OCI-LY1 (cell line): ENCODE data around the gene IL4.

ENCODE experiments used
- H2AFZ ChIP-seq: fragments of 200-600 bp; sonication (generic), shearing (Covaris generic); 2 replicates; pipeline ENCODE4 v1.6.0; 2014; ENCODE audit warnings: antibody characterized with exemption, mild to moderate bottlenecking, low read length
- H3F3A ChIP-seq: fragments of 200-600 bp; sonication (generic), shearing (Covaris generic); 2 replicates; pipeline ENCODE4 v1.6.0; 2014; ENCODE audit warnings: mild to moderate bottlenecking, antibody characterized with exemption, low read length, moderate library complexity; ENCODE audit not compliant: insufficient read depth
- H3K27ac ChIP-seq: fragments of 200-600 bp; sonication (generic); 2 replicates; pipeline ENCODE4 v1.5.1; 2014; ENCODE audit warnings: low read length, mixed run types, mild to moderate bottlenecking, low read depth; ENCODE audit not compliant: poor library complexity, severe bottlenecking
- H3K27me3 ChIP-seq: fragments of 200-600 bp; sonication (generic); 2 replicates; pipeline ENCODE4 v1.6.0; 2014; ENCODE audit warnings: antibody characterized with exemption, mild to moderate bottlenecking, low read length, moderate library complexity; ENCODE audit not compliant: insufficient read depth
- H3K36me3 ChIP-seq: fragments of 200-600 bp; sonication (generic); 2 replicates; pipeline ENCODE4 v1.6.1; 2014; ENCODE audit warnings: mild to moderate bottlenecking, antibody characterized with exemption, low read length, moderate library complexity, mixed read lengths; ENCODE audit not compliant: insufficient read depth
- H3K4me1 ChIP-seq: fragments of 200-600 bp; sonication (generic); 2 replicates; pipeline ENCODE4 v1.5.1; 2014; ENCODE audit warnings: mild to moderate bottlenecking, low read length, moderate library complexity; ENCODE audit not compliant: insufficient read depth, severe bottlenecking
- H3K4me2 ChIP-seq: fragments of 200-600 bp; sonication (generic), shearing (Covaris generic); 2 replicates; pipeline ENCODE4 v1.6.1; 2014; ENCODE audit warnings: low read length
- H3K4me3 ChIP-seq: fragments of 200-600 bp; sonication (generic); 2 replicates; pipeline ENCODE4 v1.5.1; 2014; ENCODE audit warnings: low read length, low read depth, mild to moderate bottlenecking, mixed read lengths; ENCODE audit not compliant: poor library complexity, severe bottlenecking
- H3K79me2 ChIP-seq: fragments of 200-600 bp; shearing (Covaris generic); 2 replicates; pipeline ENCODE4 v1.6.1; 2016; ENCODE audit warnings: mixed run types, low read length, mixed read lengths; ENCODE audit not compliant: insufficient read depth
- H3K9ac ChIP-seq: fragments of 200-600 bp; sonication (generic), shearing (Covaris generic); 2 replicates; pipeline ENCODE4 v1.6.1; 2014; ENCODE audit warnings: mild to moderate bottlenecking, low read length, mixed read lengths
- H3K9me2 ChIP-seq: fragments of 200-600 bp; sonication (generic), shearing (Covaris generic); 2 replicates; pipeline ENCODE4 v1.6.1; 2014; ENCODE audit warnings: low read depth, mild to moderate bottlenecking, low read length, mixed read lengths
- H3K9me3 ChIP-seq: fragments of 200-600 bp; shearing (Covaris generic); 2 replicates; pipeline ENCODE4 v1.6.1; 2014; ENCODE audit warnings: low read length, mixed read lengths
- H4K20me1 ChIP-seq: fragments of 200-600 bp; sonication (generic), shearing (Covaris generic); 2 replicates; pipeline ENCODE4 v1.6.0; 2016; ENCODE audit warnings: mild to moderate bottlenecking, low read length; ENCODE audit not compliant: insufficient read depth
- EZH2 ChIP-seq: fragments of 200-600 bp; sonication (generic), shearing (Covaris generic); IDR thresholded peaks from 2 replicates; pipeline ENCODE4 v1.8.0; 2017; ENCODE audit warnings: borderline replicate concordance, mixed run types, mild to moderate bottlenecking, antibody characterized with exemption, low read length, moderate library complexity, mixed read lengths
- TF ChIP-seq, protein P1 (sequence below): fragments of 200-600 bp; sonication (generic), shearing (Covaris generic); IDR thresholded peaks from 2 replicates; pipeline ENCODE4 v1.5.1; 2017; ENCODE audit warnings: mild to moderate bottlenecking, antibody characterized with exemption, low read length, moderate library complexity, mixed read lengths

IL4 gene

DNA sequence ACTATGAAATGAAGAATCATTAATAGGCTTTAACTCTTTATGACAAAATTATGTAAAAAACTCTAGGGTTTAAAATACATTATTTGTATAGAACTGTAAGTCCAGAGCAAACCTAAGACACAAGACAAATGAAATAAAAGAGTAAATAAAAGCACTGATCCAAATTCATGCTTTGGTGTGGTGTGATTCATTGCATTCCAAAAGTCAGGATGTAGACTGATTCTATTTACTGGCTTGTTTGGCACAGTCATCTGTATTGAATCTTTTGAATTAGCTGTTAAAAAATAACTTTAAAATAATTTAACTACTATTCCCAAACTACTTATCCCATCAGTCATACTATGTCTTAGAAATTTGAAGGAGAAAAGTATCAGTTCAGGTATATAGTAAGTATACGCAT lies 31.1 kb downstream of the IL4 start:
- no peaks in the 10 kb centered on the region for H3K36me3 ChIP-seq
- H3K79me2 ChIP-seq = no peaks in the 10 kb centered on the region
- no peaks in the 10 kb centered on the region for H3F3A ChIP-seq
- no peaks in the 10 kb centered on the region for H3K4me1 ChIP-seq
- TF ChIP-seq, protein P1, sequence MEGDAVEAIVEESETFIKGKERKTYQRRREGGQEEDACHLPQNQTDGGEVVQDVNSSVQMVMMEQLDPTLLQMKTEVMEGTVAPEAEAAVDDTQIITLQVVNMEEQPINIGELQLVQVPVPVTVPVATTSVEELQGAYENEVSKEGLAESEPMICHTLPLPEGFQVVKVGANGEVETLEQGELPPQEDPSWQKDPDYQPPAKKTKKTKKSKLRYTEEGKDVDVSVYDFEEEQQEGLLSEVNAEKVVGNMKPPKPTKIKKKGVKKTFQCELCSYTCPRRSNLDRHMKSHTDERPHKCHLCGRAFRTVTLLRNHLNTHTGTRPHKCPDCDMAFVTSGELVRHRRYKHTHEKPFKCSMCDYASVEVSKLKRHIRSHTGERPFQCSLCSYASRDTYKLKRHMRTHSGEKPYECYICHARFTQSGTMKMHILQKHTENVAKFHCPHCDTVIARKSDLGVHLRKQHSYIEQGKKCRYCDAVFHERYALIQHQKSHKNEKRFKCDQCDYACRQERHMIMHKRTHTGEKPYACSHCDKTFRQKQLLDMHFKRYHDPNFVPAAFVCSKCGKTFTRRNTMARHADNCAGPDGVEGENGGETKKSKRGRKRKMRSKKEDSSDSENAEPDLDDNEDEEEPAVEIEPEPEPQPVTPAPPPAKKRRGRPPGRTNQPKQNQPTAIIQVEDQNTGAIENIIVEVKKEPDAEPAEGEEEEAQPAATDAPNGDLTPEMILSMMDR = no peak
- no peak for TF ChIP-seq EZH2
- no peak overlapping the region for H2AFZ ChIP-seq
- no peak overlapping the region for H3K4me2 ChIP-seq
- H4K20me1 ChIP-seq = no peaks in the 10 kb centered on the region
- H3K9me2 ChIP-seq = no peaks in the 10 kb centered on the region
- H3K4me3 ChIP-seq = no peak overlapping the region
- H3K27ac ChIP-seq = no peak overlapping the region
- no peaks in the 10 kb centered on the region for H3K9me3 ChIP-seq
- H3K9ac ChIP-seq = no peak overlapping the region
- no peaks in the 10 kb centered on the region for H3K27me3 ChIP-seq

DNA sequence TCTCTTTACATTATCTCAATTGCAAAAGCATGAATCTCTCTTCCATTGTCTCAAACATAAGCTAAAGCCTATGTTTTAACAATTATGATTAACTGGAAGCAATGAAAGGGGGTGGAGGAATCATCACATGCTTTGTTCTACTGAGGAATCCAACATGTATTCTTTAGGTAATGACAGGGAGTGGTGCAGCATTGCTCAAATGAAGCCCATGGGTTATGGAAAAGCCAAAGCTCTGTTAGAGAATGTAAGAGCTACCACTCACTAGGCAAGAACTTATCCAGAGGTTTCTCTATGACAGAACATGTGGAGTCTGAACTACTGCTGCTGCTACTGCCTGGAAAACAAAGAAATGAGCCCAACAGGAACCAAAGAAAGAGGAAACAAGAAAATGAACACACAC lies 34.9 kb downstream of the IL4 start:
- TF ChIP-seq, protein P1 = no peak
- TF ChIP-seq EZH2 = no peak
- H3K36me3 ChIP-seq = no peaks in the 10 kb centered on the region
- H3K4me1 ChIP-seq = no peaks in the 10 kb centered on the region
- H3K9ac ChIP-seq = no peak overlapping the region
- no peaks in the 10 kb centered on the region for H3K27me3 ChIP-seq
- H2AFZ ChIP-seq = no peak overlapping the region
- no peaks in the 10 kb centered on the region for H3K79me2 ChIP-seq
- H3K4me2 ChIP-seq = no peak overlapping the region
- no peaks in the 10 kb centered on the region for H4K20me1 ChIP-seq
- no peak overlapping the region for H3K4me3 ChIP-seq
- no peaks in the 10 kb centered on the region for H3K9me3 ChIP-seq
- H3F3A ChIP-seq = no peaks in the 10 kb centered on the region
- H3K27ac ChIP-seq = no peak overlapping the region
- no peaks in the 10 kb centered on the region for H3K9me2 ChIP-seq

DNA sequence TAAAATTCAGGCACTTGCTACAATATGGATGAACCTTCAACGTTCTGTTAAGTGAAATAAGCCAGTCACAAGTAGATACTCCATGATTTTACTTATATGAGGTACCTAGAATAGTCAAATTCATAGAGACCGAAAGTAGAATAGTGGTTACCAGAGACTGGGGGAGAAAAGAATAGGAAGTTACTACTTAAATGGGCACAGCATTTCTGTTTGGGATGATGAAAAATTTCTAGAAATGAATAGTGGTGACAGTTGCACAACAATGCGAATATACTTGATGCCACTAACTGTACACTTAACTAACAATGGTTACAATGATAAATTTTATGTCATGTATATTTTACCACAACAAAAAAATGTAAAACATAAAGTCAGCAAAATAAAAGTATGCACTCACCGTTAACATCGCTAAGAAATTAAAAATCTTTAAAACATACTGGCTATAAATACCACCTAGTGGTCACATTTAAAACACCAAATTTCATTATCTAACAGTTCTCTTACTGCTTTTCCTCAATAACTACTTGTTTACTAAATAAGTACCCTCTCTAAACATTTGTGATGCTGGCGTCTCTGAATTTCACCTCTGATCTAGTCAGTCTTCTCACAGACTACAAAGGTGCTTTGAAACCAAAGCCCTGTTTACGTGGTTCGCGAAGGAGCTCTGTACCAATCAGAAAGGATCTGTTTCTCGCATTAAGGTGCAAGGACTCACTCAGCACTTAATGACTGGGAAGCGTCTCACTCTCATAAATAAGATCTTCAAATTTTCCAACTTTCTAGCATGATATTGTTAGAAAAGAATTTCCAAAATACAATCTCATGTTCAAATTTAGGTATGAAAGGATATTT lies 40.9 kb downstream of the IL4 start:
- Histone ChIP-seq H4K20me1 (no peaks in the 10 kb centered on the region), H2AFZ (no peak overlapping the region), H3K4me2 (no peak overlapping the region), H3K4me3 (no peak overlapping the region), H3F3A (no peaks in the 10 kb centered on the region), H3K27ac (no peak overlapping the region), H3K9me2 (no peaks in the 10 kb centered on the region), H3K27me3 (no peaks in the 10 kb centered on the region), H3K36me3 (no peaks in the 10 kb centered on the region), H3K4me1 (no peaks in the 10 kb centered on the region), H3K9ac (no peak overlapping the region), H3K79me2 (no peaks in the 10 kb centered on the region), H3K9me3 (no peaks in the 10 kb centered on the region)
- TF ChIP-seq EZH2 = no peak
- TF ChIP-seq, protein P1 = peak; percentile 49; the same call in 1 of the 2 replicates
